HG03565 (cell line): ENCODE data around the gene PPP1R3D.
A peak's percentile ranks its signal among the peaks of the same experiment; 100 is the strongest.

Experiments used
- ATAC-seq: cut with Tn5 transposase; IDR thresholded peaks from one replicate; pipeline ENCODE4 v1.9.1; 2021; ENCODE audit warnings: mild to moderate bottlenecking, moderate library complexity; ENCODE audit not compliant: unreplicated experiment

PPP1R3D gene

GRCh38 chr20:59948828-59949720 lies 9.0 kb upstream of the PPP1R3D start:
- ATAC-seq, result no peak

GRCh38 chr20:59948212-59948611 lies 8.1 kb upstream of the PPP1R3D start:
- no peak for ATAC-seq

- ATAC-seq, result no peak
Measured at GRCh38 chr20:59947376-59947775, 7.3 kb upstream of the PPP1R3D start.

- ATAC-seq, result no peak
Measured at GRCh38 chr20:59945731-59946130, 5.6 kb upstream of the PPP1R3D start.

- no peak for ATAC-seq
Measured at GRCh38 chr20:59945175-59945574, 5.1 kb upstream of the PPP1R3D start.

GRCh38 chr20:59944726-59945125 lies 4.6 kb upstream of the PPP1R3D start:
- no peak for ATAC-seq

GRCh38 chr20:59942245-59942644 lies 2.1 kb upstream of the PPP1R3D start:
- no peak for ATAC-seq

GRCh38 chr20:59940956-59941294 lies 820 bp upstream of the PPP1R3D start:
- ATAC-seq, result no peak

- peak; percentile 15 for ATAC-seq
Measured at GRCh38 chr20:59939879-59940128, 301 bp downstream of the PPP1R3D start.

GRCh38 chr20:59939052-59939878 lies 840 bp downstream of the PPP1R3D start:
- no peak for ATAC-seq

- ATAC-seq, result no peak
Measured at GRCh38 chr20:59938696-59939051, 1.4 kb downstream of the PPP1R3D start.

GRCh38 chr20:59938221-59938620 lies 1.9 kb downstream of the PPP1R3D start:
- no peak for ATAC-seq

- no peak for ATAC-seq
Measured at GRCh38 chr20:59937150-59937549, 3.0 kb downstream of the PPP1R3D start.

- ATAC-seq, result no peak
Measured at GRCh38 chr20:59936409-59936808, 3.7 kb downstream of the PPP1R3D start.

- ATAC-seq, result no peak
Measured at GRCh38 chr20:59935457-59936185, 4.5 kb downstream of the PPP1R3D start.

- ATAC-seq, result peak; percentile 80
Measured at GRCh38 chr20:59933849-59934585, 6.1 kb downstream of the PPP1R3D start.

- ATAC-seq, result no peak
Measured at GRCh38 chr20:59933296-59933848, 6.7 kb downstream of the PPP1R3D start, which contains the start of gene SYCP2. Gene SYCP2 (minus strand): TSS chr20:59933637. CDS start chr20:59922413, 11,224 bp downstream.

GRCh38 chr20:59932616-59933295 lies 7.3 kb downstream of the PPP1R3D start:
- no peak for ATAC-seq

GRCh38 chr20:59931511-59932312 lies 8.4 kb downstream of the PPP1R3D start:
- no peak for ATAC-seq
